Prostate gland (tissue), 2 donors: ENCODE results near the gene NHLH1. TPM values are rescaled to one million over a fixed set of nuclear protein-coding genes. Genes with fewer than 3 reads are reported as not detected.

Experiments used
- DNase-seq: peaks from one replicate; pipeline ENCODE4 v3.0.0-alpha.2; 2019; ENCODE audit warnings: low spot score
- H3K27ac ChIP-seq, 2 donors: fragments of 200-600 bp; sonication (generic); 2 replicates each; pipeline ENCODE4 v1.5.1; 2017 to 2019
- H3K27me3 ChIP-seq: fragments of 200-600 bp; sonication (generic); replicated peaks from 2 replicates; pipeline ENCODE4 v1.5.1; 2019; ENCODE audit not compliant: insufficient read depth
- H3K36me3 ChIP-seq, 2 donors: fragments of 200-600 bp; sonication (generic); 1 replicate in 1 of 2; 2 replicates in 1 of 2; pipeline versions ENCODE4 v1.5.1 to v1.8.1; 2017 to 2019
- H3K4me1 ChIP-seq: fragments of 200-600 bp; sonication (generic); replicated peaks from 2 replicates; pipeline ENCODE4 v1.5.1; 2019
- H3K4me3 ChIP-seq, 2 donors: fragments of 200-600 bp; sonication (generic); 2 replicates each; pipeline ENCODE4 v1.5.1; 2017 to 2019
- H3K9me3 ChIP-seq: fragments of 200-600 bp; sonication (generic); 2 replicates; pipeline ENCODE4 v1.5.1; 2017
- CTCF ChIP-seq, 4 experiments: fragments of 200-600 bp in 2 of 4; fragments of 450-650 bp in 2 of 4; sonication (generic) in 2 of 4; IDR thresholded peaks; 1 replicate in 3 of 4; 2 replicates in 1 of 4; pipeline ENCODE4 v1.5.1; 2016 to 2019; ENCODE audit warnings: antibody characterized with exemption in 4 of 4, mild to moderate bottlenecking in 2 of 4, moderate library complexity in 2 of 4
- POLR2A ChIP-seq: fragments of 450-650 bp; IDR thresholded peaks from one replicate; pipeline ENCODE4 v1.6.1; 2016; ENCODE audit warnings: antibody characterized with exemption, mild to moderate bottlenecking
- POLR2AphosphoS5 ChIP-seq: sonication (generic); formaldehyde crosslinking; IDR thresholded peaks from one replicate; pipeline ENCODE4 v1.6.1; 2017; ENCODE audit warnings: antibody characterized with exemption
- WGBS: methylation state at CpG from one replicate; pipeline ENCODE4 v1.1.5; 2018; 5-methylcytosine and 5-hydroxymethylcytosine counted together
- intact Hi-C: fragments of 100-400 bp; cut with DNase I; formaldehyde crosslinking; loops from one replicate; pipeline ENCODE4 v1.14.2; 2022
- total RNA-seq, 2 donors: library from RNA; depleted of rRNA; stranded (reverse); fragments of >200 nt; gene quantifications; one replicate each; pipeline ENCODE4 v1.1.0, GENCODE V29; 2016

NHLH1 gene
- total RNA-seq, 2 donors from 2014 or later, result not detected

GRCh38 chr1:160369087-160369486 is 2.2 kb downstream of the NHLH1 start:
- Histone ChIP-seq H3K9me3 (no peaks in the 10 kb centered on the region), H3K4me3 (no peak overlapping the region), H3K27me3 (no peaks in the 10 kb centered on the region), H3K36me3 (no peaks in the 10 kb centered on the region), H3K27ac (no peak overlapping the region), H3K4me1 (no peaks in the 10 kb centered on the region)
- no peak for DNase-seq
- WGBS, result 63% methylated on average over 1 of the region's 1 CpG
- TF ChIP-seq POLR2A (no peak), CTCF (IDR thresholded peaks at IDR 0.05) (no peak), POLR2AphosphoS5 (no peak)
- intact Hi-C loops, result no loop called here

GRCh38 chr1:160370561-160371345 is 3.9 kb downstream of the NHLH1 start:
- TF ChIP-seq POLR2AphosphoS5 (no peak), CTCF (IDR thresholded peaks at IDR 0.05) (no peak), POLR2A (no peak)
- H3K4me3 ChIP-seq, result no peak overlapping the region
- 74% methylated on average over 34 of the region's 42 CpGs for WGBS
- no peaks in the 10 kb centered on the region for H3K36me3 ChIP-seq
- no peaks in the 10 kb centered on the region for H3K4me1 ChIP-seq
- DNase-seq, result no peak
- intact Hi-C loops, result loop anchor here (10.0 kb wide), 1 partner anchor 166 kb away; the partner anchor contains the start of gene PEA15
- no peaks in the 10 kb centered on the region for H3K9me3 ChIP-seq
- H3K27me3 ChIP-seq, result no peaks in the 10 kb centered on the region
- H3K27ac ChIP-seq, result no peak overlapping the region

DNA sequence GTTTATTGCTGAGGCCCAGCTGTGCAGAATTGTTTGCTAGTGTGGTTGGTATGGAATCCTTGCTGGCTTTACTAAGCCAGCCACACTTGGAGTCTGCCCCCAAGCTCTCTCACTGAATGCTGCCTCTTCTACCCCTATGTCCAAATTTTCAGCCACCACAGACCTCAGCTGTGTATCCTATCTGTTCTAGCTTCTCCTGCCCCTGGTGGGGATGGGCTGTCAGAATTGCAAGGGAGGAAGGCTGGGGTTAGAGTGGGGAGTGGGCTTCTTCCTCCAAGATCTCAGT is 4.4 kb downstream of the NHLH1 start:
- DNase-seq, result no peak
- intact Hi-C loops, result loop anchor here (10.0 kb wide), 1 partner anchor 166 kb away; the partner anchor contains the start of gene PEA15
- Histone ChIP-seq H3K4me1 (peaks cover 3% of the 10 kb centered on the region), H3K4me3 (no peak overlapping the region), H3K36me3 (no peaks in the 10 kb centered on the region), H3K27me3 (no peaks in the 10 kb centered on the region), H3K9me3 (no peaks in the 10 kb centered on the region), H3K27ac (no peak overlapping the region)
- TF ChIP-seq POLR2AphosphoS5, result no peak
- TF ChIP-seq CTCF (IDR thresholded peaks at IDR 0.05), result no peak
- TF ChIP-seq POLR2A, result no peak

DNA sequence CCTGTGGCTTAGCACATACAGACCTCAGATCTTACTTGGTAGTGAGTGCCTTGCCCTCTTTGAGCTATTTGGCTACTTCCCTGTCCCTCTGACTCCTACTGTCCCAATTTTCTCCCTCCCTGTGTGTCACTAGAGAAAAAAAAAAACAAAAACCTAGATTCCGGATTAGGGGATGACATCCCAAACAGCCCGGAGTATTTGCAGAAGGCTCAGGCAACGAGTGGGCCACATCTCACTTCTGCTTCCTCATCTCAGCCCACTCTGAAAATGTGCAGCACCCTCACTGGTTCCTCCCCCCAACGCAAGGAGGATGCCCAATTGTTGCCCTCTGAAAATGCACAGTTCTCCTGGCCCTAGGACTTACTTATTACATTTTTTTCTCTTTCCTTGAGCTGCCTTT is 4.9 kb downstream of the NHLH1 start:
- H3K27me3 ChIP-seq, result no peaks in the 10 kb centered on the region
- H3K4me3 ChIP-seq, result no peak overlapping the region
- no peak for TF ChIP-seq POLR2AphosphoS5
- TF ChIP-seq POLR2A, result no peak
- no peak for TF ChIP-seq CTCF (IDR thresholded peaks at IDR 0.05)
- H3K9me3 ChIP-seq, result no peaks in the 10 kb centered on the region
- no peaks in the 10 kb centered on the region for H3K36me3 ChIP-seq
- peaks cover 4% of the 10 kb centered on the region for H3K4me1 ChIP-seq
- DNase-seq, result no peak
- no peak overlapping the region for H3K27ac ChIP-seq
- intact Hi-C loops, result loop anchor here (10.0 kb wide), 1 partner anchor 167 kb away; the partner anchor contains the start of gene PEA15
- 83% methylated on average over 4 of the region's 4 CpGs for WGBS

DNA sequence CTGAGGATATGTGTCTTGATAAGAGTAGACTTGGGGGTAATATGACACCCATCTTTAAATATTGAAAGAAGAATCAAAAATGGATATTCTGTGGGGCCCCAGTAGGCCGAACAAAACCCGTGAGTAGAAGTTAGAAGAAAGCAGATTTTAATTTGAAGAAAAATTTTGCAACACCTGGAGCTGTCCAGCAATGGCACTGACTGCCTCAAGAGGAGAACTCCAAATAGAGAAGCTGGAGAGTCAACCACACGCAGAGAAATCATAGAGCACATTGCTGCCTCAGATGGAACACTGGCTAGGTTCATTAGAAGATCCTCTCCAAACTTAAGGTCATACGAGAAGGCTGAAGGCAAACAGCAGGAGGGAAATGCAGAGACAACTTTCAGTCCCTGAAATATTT is 6.8 kb downstream of the NHLH1 start:
- WGBS, result 80% methylated on average over 4 of the region's 4 CpGs

More for the DNA sequence above, 6.8 kb downstream of the NHLH1 start:
- no peak overlapping the region for H3K4me3 ChIP-seq
- no peaks in the 10 kb centered on the region for H3K9me3 ChIP-seq
- no peaks in the 10 kb centered on the region for H3K36me3 ChIP-seq
- H3K4me1 ChIP-seq, result peaks cover 4% of the 10 kb centered on the region
- no peaks in the 10 kb centered on the region for H3K27me3 ChIP-seq
- H3K27ac ChIP-seq, result no peak overlapping the region
- TF ChIP-seq POLR2A (no peak), CTCF (IDR thresholded peaks at IDR 0.05) (no peak), POLR2AphosphoS5 (no peak)
- DNase-seq, result no peak
- intact Hi-C loops, result loop anchor here (10.0 kb wide), 1 partner anchor 169 kb away; the partner anchor contains the start of gene PEA15
